Neural cell (in vitro differentiated cells): ENCODE results near the gene CLUH.

Source experiments
- CTCF ChIP-seq: fragments of 450-650 bp; IDR thresholded peaks from 2 replicates; pipeline ENCODE4 v1.5.1; 2014; ENCODE audit warnings: antibody characterized with exemption, mild to moderate bottlenecking, moderate library complexity; ENCODE audit not compliant: poor library complexity, severe bottlenecking
- EP300 ChIP-seq: fragments of 450-650 bp; conservative IDR thresholded peaks from 2 replicates; pipeline ENCODE4 v1.6.1; 2014; ENCODE audit warnings: antibody characterized with exemption, mild to moderate bottlenecking, moderate library complexity; ENCODE audit not compliant: poor library complexity, severe bottlenecking
- EZH2 ChIP-seq: fragments of 200-600, 300-800 bp; shearing (Covaris generic), sonication (generic); IDR thresholded peaks from 2 replicates; pipeline ENCODE4 v1.6.1; 2014; ENCODE audit warnings: antibody characterized with exemption, low read length, borderline replicate concordance, mild to moderate bottlenecking; ENCODE audit not compliant: insufficient read depth, poor library complexity, severe bottlenecking
- MXI1 ChIP-seq: fragments of 450-650 bp; conservative IDR thresholded peaks from 2 replicates; pipeline ENCODE4 v1.6.1; 2014; ENCODE audit warnings: antibody characterized with exemption, mild to moderate bottlenecking; ENCODE audit not compliant: poor library complexity, severe bottlenecking
- POLR2AphosphoS5 ChIP-seq: IDR thresholded peaks from 2 replicates; pipeline ENCODE4 v1.6.1; 2012
- RAD21 ChIP-seq: fragments of 450-650 bp; conservative IDR thresholded peaks from 2 replicates; pipeline ENCODE4 v1.6.1; 2014; ENCODE audit warnings: antibody characterized with exemption, mild to moderate bottlenecking, moderate library complexity
- REST ChIP-seq: IDR thresholded peaks from 2 replicates; pipeline ENCODE4 v1.6.1; 2012; ENCODE audit warnings: borderline replicate concordance
- SMC3 ChIP-seq: fragments of 450-650 bp; conservative IDR thresholded peaks from 2 replicates; pipeline ENCODE4 v1.6.1; 2014; ENCODE audit warnings: antibody characterized with exemption, mild to moderate bottlenecking, moderate library complexity; ENCODE audit not compliant: poor library complexity
- TAF1 ChIP-seq: IDR thresholded peaks from 2 replicates; pipeline ENCODE4 v1.6.1; 2012; ENCODE audit warnings: low read depth

- TF ChIP-seq CTCF (no peak), POLR2AphosphoS5 (no peak), EP300 (no peak), TAF1 (no peak), EZH2 (no peak), SMC3 (peak; percentile 30), MXI1 (peak; percentile 94), RAD21 (no peak), REST (no peak)
These were observed 559 bp downstream of the CLUH start for GRCh38 chr17:2710803-2711607.
